Lower leg skin (tissue), 3 donors: ENCODE results near the gene DTWD2.

Experiments used
- CTCF ChIP-seq, 3 donors: fragments of 450-650 bp; IDR thresholded peaks; one replicate each; pipeline ENCODE4 v1.5.1; 2016; ENCODE audit warnings: antibody characterized with exemption in 3 of 3, mild to moderate bottlenecking in 3 of 3, moderate library complexity in 2 of 3
- POLR2A ChIP-seq, 2 donors: fragments of 450-650 bp; IDR thresholded peaks; one replicate each; pipeline ENCODE4 v1.6.1; 2016 to 2017; ENCODE audit warnings: antibody characterized with exemption in 2 of 2, mild to moderate bottlenecking in 1 of 2, moderate library complexity in 1 of 2

- TF ChIP-seq POLR2A (IDR thresholded peaks at IDR 0.05) = no peak
- TF ChIP-seq CTCF (IDR thresholded peaks at IDR 0.05) = no peak
Measured at GRCh38 chr5:118883362-118883761, 105.0 kb downstream of the DTWD2 start.
